NK-92 treated with Interleukin-12 subunit alpha and Interleukin-12 subunit beta, amount 100 ng/mL, for 24 hours (cell line): Measurements from ENCODE around the gene ORC1.

Experiments
- DNase-seq: peaks from one replicate; lab custom pipeline; 2025; lab: John Stamatoyannopoulos, UW

The ORC1 gene

GRCh38 chr1:52404116-52404974, at the start of gene ORC1, which contains the start of gene PRPF38A:
ORC1 (minus strand) TSS chr1:52404423; CDS start chr1:52402223, 2,200 bp downstream.
PRPF38A (plus strand) TSS chr1:52404602; CDS start chr1:52404750, 148 bp downstream.
- peak; percentile 92 for DNase-seq

- no peak for DNase-seq
Observed at GRCh38 chr1:52444463-52444862, 40.2 kb upstream of the ORC1 start.

- no peak for DNase-seq
Observed at GRCh38 chr1:52439976-52440375, 35.8 kb upstream of the ORC1 start.

- DNase-seq: no peak
Observed at GRCh38 chr1:52436817-52437216, 32.6 kb upstream of the ORC1 start.

- no peak for DNase-seq
Observed at GRCh38 chr1:52435650-52436049, 31.4 kb upstream of the ORC1 start.

GRCh38 chr1:52435211-52435610, 31.0 kb upstream of the ORC1 start:
- no peak for DNase-seq

- DNase-seq: no peak
Observed at GRCh38 chr1:52432807-52433206, 28.6 kb upstream of the ORC1 start.

GRCh38 chr1:52427152-52427551, 22.9 kb upstream of the ORC1 start:
- DNase-seq: no peak

GRCh38 chr1:52426371-52426770, 22.1 kb upstream of the ORC1 start:
- no peak for DNase-seq

- DNase-seq: no peak
Observed at GRCh38 chr1:52424813-52425212, 20.6 kb upstream of the ORC1 start.

- no peak for DNase-seq
Observed at GRCh38 chr1:52424231-52424636, 20.0 kb upstream of the ORC1 start.

GRCh38 chr1:52423771-52424170, 19.5 kb upstream of the ORC1 start:
- DNase-seq: no peak

- DNase-seq: no peak
Observed at GRCh38 chr1:52423055-52423454, 18.8 kb upstream of the ORC1 start.

GRCh38 chr1:52420713-52421112, 16.5 kb upstream of the ORC1 start:
- DNase-seq: no peak

GRCh38 chr1:52416811-52417210, 12.6 kb upstream of the ORC1 start:
- DNase-seq: no peak

- no peak for DNase-seq
Observed at GRCh38 chr1:52414942-52415341, 10.7 kb upstream of the ORC1 start.

- DNase-seq: no peak
Observed at GRCh38 chr1:52413410-52413989, 9.3 kb upstream of the ORC1 start.

GRCh38 chr1:52404975-52405338, 734 bp upstream of the ORC1 start:
- no peak for DNase-seq

- peak; percentile 52 for DNase-seq
Observed at GRCh38 chr1:52403566-52404115, 582 bp downstream of the ORC1 start.

GRCh38 chr1:52402860-52403240, 1.4 kb downstream of the ORC1 start:
- no peak for DNase-seq

GRCh38 chr1:52400131-52400530, 4.1 kb downstream of the ORC1 start:
- DNase-seq: no peak

GRCh38 chr1:52399629-52400028, 4.6 kb downstream of the ORC1 start:
- no peak for DNase-seq

GRCh38 chr1:52393174-52393573, 11.0 kb downstream of the ORC1 start:
- DNase-seq: no peak
